K562 (cell line): ENCODE data around the gene LRP1B. TPM values are rescaled to one million over a fixed set of nuclear protein-coding genes. Genes with fewer than 3 reads are reported as not detected.

ENCODE experiments used
- ATAC-seq: fragments of 200-7000 bp; cut with Tn5 transposase; 3 replicates; pipeline ENCODE4 v1.9.1; 2020; ENCODE audit warnings: moderate library complexity
- BruUV-seq: library from RNA; stranded (reverse); fragments of 400-500 nt; replicated peaks from 2 replicates; lab custom pipeline; 2021; lab: Mats Ljungman, UMichigan
- CTCF ChIA-PET: fragments of 300-600 bp; formaldehyde crosslinking; extraction: SDS; loops from one replicate; lab custom pipeline; 2021; ENCODE audit warnings: low intra/inter-chr PET ratio; lab: Yijun Ruan, JAX
- POLR2A ChIA-PET: fragments of 300-600, 350-650 bp; sonication (Branson Sonifier 250); formaldehyde crosslinking; extraction: SDS; loops from one replicate; lab custom pipeline; 2021; ENCODE audit warnings: antibody characterized with exemption, inconsistent platforms; lab: Yijun Ruan, JAX
- DNase-seq, 4 experiments: peaks; one replicate each; pipeline versions ENCODE4 v3.0.0 to v3.0.0-alpha.2; 2011 to 2018; ENCODE audit warnings: low spot score in 3 of 4, mixed read lengths in 3 of 4; ENCODE audit errors: extremely low read depth in 1 of 4
- FAIRE-seq: peaks from 2 replicates; lab custom pipeline; 2011; peaks lifted over from hg19 to GRCh38; lab: Jason Lieb, UNC
- H2AFZ ChIP-seq: 2 replicates; pipeline ENCODE4 v1.6.0; 2011; ENCODE audit warnings: low read depth, low read length, control low read depth, inconsistent platforms
- H3K27ac ChIP-seq: fragments of 200-600 bp; 3 replicates; pipeline ENCODE4 v1.8.0; 2011; ENCODE audit warnings: low read depth, mild to moderate bottlenecking, control low read depth, inconsistent platforms, low read length, moderate library complexity, mixed read lengths; ENCODE audit errors: extremely low read depth
- H3K27me3 ChIP-seq, 2 experiments: fragments of 300-600 bp in 1 of 2; 2 replicates in 1 of 2; 3 replicates in 1 of 2; pipeline versions ENCODE4 v1.6.0 to v1.8.0; 2011; ENCODE audit warnings: inconsistent platforms in 2 of 2, low read length in 2 of 2, mild to moderate bottlenecking in 1 of 2, mixed read lengths in 1 of 2, moderate library complexity in 1 of 2; ENCODE audit not compliant: control insufficient read depth in 2 of 2, insufficient read depth in 2 of 2
- H3K36me3 ChIP-seq: fragments of 300-600 bp; 3 replicates; pipeline ENCODE4 v1.8.0; 2011; ENCODE audit warnings: mild to moderate bottlenecking, low read length, inconsistent platforms; ENCODE audit not compliant: control insufficient read depth, insufficient read depth
- H3K4me1 ChIP-seq, 2 experiments: fragments of 200-600 bp in 1 of 2; replicated peaks in 1 of 2; 2 replicates in 1 of 2; 3 replicates in 1 of 2; pipeline versions ENCODE4 v1.5.1 to v1.8.0; 2011; ENCODE audit warnings: inconsistent platforms in 2 of 2, low read length in 2 of 2, mild to moderate bottlenecking in 1 of 2, mixed read lengths in 1 of 2, moderate library complexity in 1 of 2; ENCODE audit not compliant: control insufficient read depth in 2 of 2, insufficient read depth in 2 of 2
- H3K4me2 ChIP-seq: 2 replicates; pipeline ENCODE4 v1.6.1; 2011; ENCODE audit warnings: low read length, control low read depth, inconsistent platforms, mixed read lengths; ENCODE audit not compliant: insufficient read depth
- H3K4me3 ChIP-seq: fragments of 200-600 bp; sonication (generic), shearing (Covaris generic); 2 replicates; pipeline ENCODE4 v1.5.1; 2016; ENCODE audit warnings: control low read depth, inconsistent platforms
- H3K79me2 ChIP-seq: fragments of 200-600 bp; 3 replicates; pipeline ENCODE4 v1.8.0; 2011; ENCODE audit warnings: low read length, inconsistent platforms; ENCODE audit not compliant: control insufficient read depth, insufficient read depth
- H3K9ac ChIP-seq, 2 experiments: 2 replicates each; pipeline versions ENCODE4 v1.6.0 to v1.6.1; 2011; ENCODE audit warnings: low read depth in 2 of 2, low read length in 2 of 2, control low read depth in 1 of 2, inconsistent platforms in 1 of 2, mild to moderate bottlenecking in 1 of 2, mixed read lengths in 1 of 2; ENCODE audit not compliant: insufficient read depth in 1 of 2
- H3K9me1 ChIP-seq: one replicate; pipeline ENCODE4 v1.6.0; 2011; ENCODE audit warnings: inconsistent platforms, mild to moderate bottlenecking, low read length, moderate library complexity; ENCODE audit not compliant: control insufficient read depth, insufficient read depth
- H3K9me3 ChIP-seq: replicated peaks from 2 replicates; pipeline ENCODE4 v1.5.1; 2011; ENCODE audit warnings: low read depth, low read length, inconsistent platforms; ENCODE audit not compliant: control insufficient read depth, insufficient read depth
- H4K20me1 ChIP-seq: replicated peaks from 2 replicates; pipeline ENCODE4 v1.6.1; 2011; ENCODE audit warnings: low read length, inconsistent platforms, mixed read lengths; ENCODE audit not compliant: control insufficient read depth, insufficient read depth
- BCLAF1 ChIP-seq, 2 experiments: fragments of 450-650 bp in 1 of 2; IDR thresholded peaks; 2 replicates each; pipeline ENCODE4 v1.6.1; 2011 to 2017; ENCODE audit warnings: low read depth in 2 of 2, antibody characterized with exemption in 1 of 2, borderline replicate concordance in 1 of 2, low read length in 1 of 2, mild to moderate bottlenecking in 1 of 2, mixed read lengths in 1 of 2; ENCODE audit not compliant: control insufficient read depth in 1 of 2
- CHAMP1 ChIP-seq: fragments of 450-650 bp; IDR thresholded peaks from 2 replicates; pipeline ENCODE4 v1.6.1; 2016; ENCODE audit warnings: mild to moderate bottlenecking
- GATAD2A ChIP-seq: fragments of 450-650 bp; IDR thresholded peaks from 2 replicates; pipeline ENCODE4 v1.6.1; 2017
- MEF2D ChIP-seq: conservative IDR thresholded peaks from 2 replicates; pipeline ENCODE4 v1.6.1; 2016; ENCODE audit warnings: low read depth, missing genetic modification characterization, missing compliant biosample characterization
- SIN3B ChIP-seq: fragments of 450-650 bp; IDR thresholded peaks from 2 replicates; pipeline ENCODE4 v1.6.1; 2017; ENCODE audit warnings: low read depth, mild to moderate bottlenecking, moderate library complexity
- ZNF12 ChIP-seq: sonication (generic); formaldehyde crosslinking; IDR thresholded peaks from 2 replicates; pipeline ENCODE4 v1.4.0; 2020; ENCODE audit warnings: mild to moderate bottlenecking, missing genetic modification reagents
- WGBS: fragments of 100-300 bp; shearing (Covaris generic); methylation state at CpG from one replicate; pipeline ENCODE4 v1.1.6; 2016; ENCODE audit warnings: low coverage, mixed read lengths; ENCODE audit not compliant: insufficient coverage; ENCODE audit errors: missing lambda C conversion rate; 5-methylcytosine and 5-hydroxymethylcytosine counted together
- in situ Hi-C: fragments of 300-500 bp; cut with MboI; formaldehyde crosslinking; loops from 4 replicates; pipeline ENCODE4 v1.15.0; 2018; ENCODE audit warnings: inconsistent platforms, mixed read lengths
- intact Hi-C: fragments of 100-400 bp; cut with micrococcal nuclease; formaldehyde crosslinking; loops from 2 replicates; pipeline ENCODE4 v1.14.2; 2022
- polyA plus RNA-seq, 8 experiments: library from polyadenylated mRNA; depleted of rRNA in 4 of 8; stranded (reverse) in 5 of 8; unstranded in 3 of 8; fragments of >200 nt; fragmentation: Nextera tagmentation in 2 of 8; fragmentation: Illumina TruSeq in 1 of 8; extraction: Ambion mirVana in 2 of 8; extraction: Trizol in 1 of 8; gene quantifications; 2 replicates each; pipeline versions ENCODE4 v1.2.1 to v1.2.3, GENCODE V29; 2011 to 2014; ENCODE audit warnings: inconsistent platforms in 1 of 8, missing spikeins in 1 of 8
- total RNA-seq, 7 experiments: library from RNA; depleted of rRNA in 6 of 7; stranded (reverse); fragments of >200 nt in 6 of 7; fragmentation: Illumina TruSeq in 2 of 7; extraction: Trizol in 2 of 7; gene quantifications; 2 replicates each; pipeline versions ENCODE4 v1.2.1 to v1.2.3, GENCODE V29; 2011 to 2021; ENCODE audit warnings: low replicate concordance in 1 of 7

Gene LRP1B
- total and polyA plus RNA-seq, 9 of the 15 experiments (the other 6 are each of a cell fraction or from before 2014, with no cell fraction given): not detected

GRCh38 chr2:142100139-142100873 lies 30.5 kb downstream of the LRP1B start:
- H3K9me3 ChIP-seq: no peaks in the 10 kb centered on the region; the same call in 1 of the 2 replicates
- H2AFZ ChIP-seq: no peak overlapping the region
- H3K9me1 ChIP-seq: no peaks in the 10 kb centered on the region
- no TSS peak for BruUV-seq
- no peaks in the 10 kb centered on the region for H3K79me2 ChIP-seq
- POLR2A ChIA-PET: no interaction called here
- intact Hi-C loops (no loop called here), in situ Hi-C loops (no loop called here)
- H3K9ac ChIP-seq: no peak overlapping the region
- no peak for ATAC-seq
- no peak overlapping the region for H3K4me3 ChIP-seq
- no peak for FAIRE-seq
- CTCF ChIA-PET: no interaction called here
- 0% methylated on average over 4 of the region's 4 CpGs for WGBS
- H4K20me1 ChIP-seq: no peaks in the 10 kb centered on the region
- no peak for DNase-seq
- no peak overlapping the region for H3K4me2 ChIP-seq
- H3K4me1 ChIP-seq: no peaks in the 10 kb centered on the region
- H3K36me3 ChIP-seq: no peaks in the 10 kb centered on the region
- H3K27me3 ChIP-seq: no peaks in the 10 kb centered on the region
- no peak overlapping the region for H3K27ac ChIP-seq
- no peak for TF ChIP-seq BCLAF1 (IDR thresholded peaks at IDR 0.05; ENCODE audit: borderline replicate concordance in 1 of 2, control insufficient read depth in 1 of 2, low read depth in 2 of 2, low read length in 1 of 2)
- TF ChIP-seq CHAMP1: no peak
- TF ChIP-seq SIN3B: no peak
- TF ChIP-seq MEF2D: no peak
- no peak for TF ChIP-seq GATAD2A
- no peak for TF ChIP-seq ZNF12 (CRISPR knock-in tag)
